Measurements from ENCODE around the gene PRKAR2A.

DNA sequence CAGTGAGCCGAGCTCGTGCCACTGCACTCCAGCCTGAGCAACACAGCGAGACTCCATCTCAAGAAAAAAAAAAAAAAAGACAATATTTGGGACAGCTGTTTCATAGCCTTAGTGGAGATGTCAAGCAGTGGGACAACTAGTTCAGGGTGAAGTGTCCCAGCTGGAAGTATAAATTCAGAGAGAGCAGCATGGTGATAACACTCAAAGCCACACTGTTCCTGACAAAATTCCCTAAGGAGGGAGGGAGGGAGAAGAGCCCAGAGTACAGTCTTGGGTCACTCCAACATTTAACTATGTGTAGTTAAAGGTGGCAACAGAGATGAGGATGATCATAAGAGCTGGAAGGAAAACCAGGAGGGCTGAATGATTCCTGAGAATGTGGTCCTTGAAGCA lies 109.5 kb downstream of the PRKAR2A start:
- TF ChIP-seq POLR2AphosphoS5 (IDR thresholded peaks at IDR 0.05; ENCODE audit: low read depth) (no peak), SPI1 (IDR thresholded peaks at IDR 0.05; ENCODE audit: borderline replicate concordance, low read depth) (no peak), REST (IDR thresholded peaks at IDR 0.05; ENCODE audit: insufficient replicate concordance, low read depth) (no peak), GABPA (IDR thresholded peaks at IDR 0.05; ENCODE audit: low read depth) (no peak)
- TF ChIP-seq, protein P1, sequence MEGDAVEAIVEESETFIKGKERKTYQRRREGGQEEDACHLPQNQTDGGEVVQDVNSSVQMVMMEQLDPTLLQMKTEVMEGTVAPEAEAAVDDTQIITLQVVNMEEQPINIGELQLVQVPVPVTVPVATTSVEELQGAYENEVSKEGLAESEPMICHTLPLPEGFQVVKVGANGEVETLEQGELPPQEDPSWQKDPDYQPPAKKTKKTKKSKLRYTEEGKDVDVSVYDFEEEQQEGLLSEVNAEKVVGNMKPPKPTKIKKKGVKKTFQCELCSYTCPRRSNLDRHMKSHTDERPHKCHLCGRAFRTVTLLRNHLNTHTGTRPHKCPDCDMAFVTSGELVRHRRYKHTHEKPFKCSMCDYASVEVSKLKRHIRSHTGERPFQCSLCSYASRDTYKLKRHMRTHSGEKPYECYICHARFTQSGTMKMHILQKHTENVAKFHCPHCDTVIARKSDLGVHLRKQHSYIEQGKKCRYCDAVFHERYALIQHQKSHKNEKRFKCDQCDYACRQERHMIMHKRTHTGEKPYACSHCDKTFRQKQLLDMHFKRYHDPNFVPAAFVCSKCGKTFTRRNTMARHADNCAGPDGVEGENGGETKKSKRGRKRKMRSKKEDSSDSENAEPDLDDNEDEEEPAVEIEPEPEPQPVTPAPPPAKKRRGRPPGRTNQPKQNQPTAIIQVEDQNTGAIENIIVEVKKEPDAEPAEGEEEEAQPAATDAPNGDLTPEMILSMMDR (IDR thresholded peaks at IDR 0.05; ENCODE audit: insufficient read depth, low read length) = no peak
